Dendritic cell treated with granulocyte-macrophage colony-stimulating factor and Interleukin-4, amounts not matched to agents 40 ng/mL and 50 ng/mL, for 4 days (primary cell): ENCODE measurements around the gene TMEM185B.

Experiments used
- H3K27ac Mint-ChIP-seq: one replicate; pipeline ENCODE4 v1.8.0; 2022; ENCODE audit warnings: mild to moderate bottlenecking, mixed read lengths
- H3K27me3 Mint-ChIP-seq: one replicate; pipeline ENCODE4 v1.8.0; 2022; ENCODE audit warnings: mild to moderate bottlenecking, mixed read lengths
- H3K36me3 Mint-ChIP-seq: one replicate; pipeline ENCODE4 v1.8.0; 2022; ENCODE audit warnings: low read depth, mixed read lengths
- H3K4me1 Mint-ChIP-seq: one replicate; pipeline ENCODE4 v1.8.0; 2022; ENCODE audit warnings: low read depth, mixed read lengths
- H3K4me3 Mint-ChIP-seq: one replicate; pipeline ENCODE4 v1.8.0; 2022; ENCODE audit warnings: mild to moderate bottlenecking, moderate library complexity, mixed read lengths
- H3K9me3 Mint-ChIP-seq: one replicate; pipeline ENCODE4 v1.8.0; 2022; ENCODE audit warnings: mixed read lengths
- intact Hi-C: fragments of 100-400 bp; cut with micrococcal nuclease; formaldehyde crosslinking; loops from one replicate; pipeline ENCODE4 v1.15.0; 2022

TMEM185B gene

GRCh38 chr2:120220756-120221155 is 2.4 kb downstream of the TMEM185B start:
- H3K27ac Mint-ChIP-seq, result no peak overlapping the region

GRCh38 chr2:120219766-120220165 is 3.4 kb downstream of the TMEM185B start:
- H3K4me1 Mint-ChIP-seq, result peaks cover 46% of the 10 kb centered on the region
- peaks cover 9% of the 10 kb centered on the region for H3K27me3 Mint-ChIP-seq
- intact Hi-C loops, result loop anchor here (5.0 kb wide), 1 partner anchor 93 kb away; no protein-coding TSS in a partner anchor
- H3K27ac Mint-ChIP-seq, result no peak overlapping the region
- no peak overlapping the region for H3K4me3 Mint-ChIP-seq
- H3K9me3 Mint-ChIP-seq, result peaks cover 24% of the 10 kb centered on the region
- peaks cover 65% of the 10 kb centered on the region for H3K36me3 Mint-ChIP-seq

More at GRCh38 chr2:120220756-120221155, 2.4 kb downstream of the TMEM185B start:
- intact Hi-C loops, result loop anchor here (5.0 kb wide), 1 partner anchor 92 kb away; no protein-coding TSS in a partner anchor
- H3K27me3 Mint-ChIP-seq, result peaks cover 17% of the 10 kb centered on the region
- peaks cover 20% of the 10 kb centered on the region for H3K9me3 Mint-ChIP-seq
- no peak overlapping the region for H3K4me3 Mint-ChIP-seq
- H3K36me3 Mint-ChIP-seq, result peaks cover 65% of the 10 kb centered on the region
- peaks cover 47% of the 10 kb centered on the region for H3K4me1 Mint-ChIP-seq

- Mint-ChIP-seq H3K27ac (no peak overlapping the region), H3K4me3 (no peak overlapping the region), H3K9me3 (peaks cover 24% of the 10 kb centered on the region), H3K36me3 (peaks cover 65% of the 10 kb centered on the region), H3K27me3 (peaks cover 4% of the 10 kb centered on the region), H3K4me1 (peaks cover 41% of the 10 kb centered on the region)
- intact Hi-C loops, result no loop called here
Measured at GRCh38 chr2:120219291-120219690, 3.9 kb downstream of the TMEM185B start.

GRCh38 chr2:120218181-120218580 is 5.0 kb downstream of the TMEM185B start:
- Mint-ChIP-seq H3K27ac (no peak overlapping the region), H3K4me3 (no peak overlapping the region), H3K4me1 (peaks cover 31% of the 10 kb centered on the region), H3K36me3 (peaks cover 59% of the 10 kb centered on the region), H3K27me3 (no peaks in the 10 kb centered on the region), H3K9me3 (peaks cover 24% of the 10 kb centered on the region)
- intact Hi-C loops, result no loop called here

- Mint-ChIP-seq H3K4me3 (no peak overlapping the region), H3K27me3 (no peaks in the 10 kb centered on the region), H3K9me3 (no peaks in the 10 kb centered on the region), H3K4me1 (peaks cover 17% of the 10 kb centered on the region), H3K27ac (no peak overlapping the region), H3K36me3 (no peaks in the 10 kb centered on the region)
- intact Hi-C loops, result no loop called here
Measured at GRCh38 chr2:120210270-120210693, 12.9 kb downstream of the TMEM185B start.

GRCh38 chr2:120209427-120210269 is 13.6 kb downstream of the TMEM185B start:
- Mint-ChIP-seq H3K27ac (no peak overlapping the region), H3K4me1 (peaks cover 17% of the 10 kb centered on the region), H3K27me3 (no peaks in the 10 kb centered on the region), H3K4me3 (no peak overlapping the region), H3K9me3 (no peaks in the 10 kb centered on the region), H3K36me3 (no peaks in the 10 kb centered on the region)
- intact Hi-C loops, result no loop called here

- intact Hi-C loops, result no loop called here
- H3K27me3 Mint-ChIP-seq, result no peaks in the 10 kb centered on the region
- no peaks in the 10 kb centered on the region for H3K36me3 Mint-ChIP-seq
- no peak overlapping the region for H3K4me3 Mint-ChIP-seq
- peaks cover 23% of the 10 kb centered on the region for H3K4me1 Mint-ChIP-seq
- H3K27ac Mint-ChIP-seq, result no peak overlapping the region
- H3K9me3 Mint-ChIP-seq, result no peaks in the 10 kb centered on the region
Measured at GRCh38 chr2:120208381-120209353, 14.5 kb downstream of the TMEM185B start.

GRCh38 chr2:120206022-120206581 is 17.1 kb downstream of the TMEM185B start:
- Mint-ChIP-seq H3K27ac (peak overlapping the region; percentile 13), H3K4me3 (no peak overlapping the region), H3K36me3 (no peaks in the 10 kb centered on the region), H3K4me1 (peaks cover 39% of the 10 kb centered on the region), H3K27me3 (no peaks in the 10 kb centered on the region), H3K9me3 (no peaks in the 10 kb centered on the region)
- intact Hi-C loops, result no loop called here

- Mint-ChIP-seq H3K4me1 (peaks cover 32% of the 10 kb centered on the region), H3K9me3 (no peaks in the 10 kb centered on the region), H3K27ac (peak overlapping the region; percentile 13), H3K4me3 (no peak overlapping the region), H3K36me3 (no peaks in the 10 kb centered on the region), H3K27me3 (no peaks in the 10 kb centered on the region)
- intact Hi-C loops, result no loop called here
Measured at GRCh38 chr2:120204945-120205670, 18.1 kb downstream of the TMEM185B start.

- Mint-ChIP-seq H3K36me3 (no peaks in the 10 kb centered on the region), H3K4me1 (peaks cover 27% of the 10 kb centered on the region), H3K4me3 (no peak overlapping the region), H3K9me3 (no peaks in the 10 kb centered on the region), H3K27me3 (no peaks in the 10 kb centered on the region), H3K27ac (no peak overlapping the region)
- intact Hi-C loops, result no loop called here
Measured at GRCh38 chr2:120204417-120204816, 18.8 kb downstream of the TMEM185B start.

GRCh38 chr2:120204022-120204405 is 19.2 kb downstream of the TMEM185B start:
- H3K4me1 Mint-ChIP-seq, result peaks cover 27% of the 10 kb centered on the region
- H3K4me3 Mint-ChIP-seq, result no peak overlapping the region
- no peaks in the 10 kb centered on the region for H3K36me3 Mint-ChIP-seq
- H3K27me3 Mint-ChIP-seq, result no peaks in the 10 kb centered on the region
- H3K27ac Mint-ChIP-seq, result no peak overlapping the region
- intact Hi-C loops, result no loop called here
- H3K9me3 Mint-ChIP-seq, result peaks cover 3% of the 10 kb centered on the region

- intact Hi-C loops, result no loop called here
- H3K27ac Mint-ChIP-seq, result no peak overlapping the region
Measured at GRCh38 chr2:120203251-120204021, 19.8 kb downstream of the TMEM185B start.

More at GRCh38 chr2:120203251-120204021, 19.8 kb downstream of the TMEM185B start:
- H3K4me3 Mint-ChIP-seq, result no peak overlapping the region
- no peaks in the 10 kb centered on the region for H3K27me3 Mint-ChIP-seq
- peaks cover 27% of the 10 kb centered on the region for H3K4me1 Mint-ChIP-seq
- no peaks in the 10 kb centered on the region for H3K36me3 Mint-ChIP-seq
- H3K9me3 Mint-ChIP-seq, result peaks cover 9% of the 10 kb centered on the region
